OCI-LY3 (cell line): ENCODE data around the gene ASH1L.
"Not testable (repeated sequence)": the region's sequence is repeated elsewhere in the genome, so short reads cannot be mapped to it uniquely, and the experiment has no call there.

Experiments
- H2AFZ ChIP-seq: fragments of 200-600, 300-600 bp; shearing (Covaris generic); 2 replicates; pipeline ENCODE4 v1.6.0; 2014; ENCODE audit warnings: antibody characterized with exemption, low read depth, low read length
- H3K27ac ChIP-seq: fragments of 200-600, 300-600 bp; sonication (generic); 2 replicates; pipeline ENCODE4 v1.5.1; 2014; ENCODE audit warnings: mild to moderate bottlenecking, low read length, moderate library complexity, mixed read lengths
- H3K27me3 ChIP-seq: fragments of 200-600, 300-600 bp; sonication (generic); 2 replicates; pipeline ENCODE4 v1.6.1; 2014; ENCODE audit warnings: low read depth, low read length, mixed read lengths
- H3K36me3 ChIP-seq: fragments of 200-600, 300-600 bp; sonication (generic); replicated peaks from 2 replicates; pipeline ENCODE3; 2014; ENCODE audit warnings: low read depth, low read length, mixed read lengths
- H3K4me1 ChIP-seq: fragments of 300-600, 200-600 bp; sonication (generic); 2 replicates; pipeline ENCODE4 v1.6.1; 2014; ENCODE audit warnings: low read length, mixed read lengths
- H3K4me2 ChIP-seq: fragments of 200-600, 300-600 bp; sonication (generic); 2 replicates; pipeline ENCODE4 v1.6.1; 2014; ENCODE audit warnings: low read length, mixed read lengths
- H3K4me3 ChIP-seq: fragments of 300-600, 200-600 bp; sonication (generic); 2 replicates; pipeline ENCODE4 v1.5.1; 2014; ENCODE audit warnings: antibody characterized with exemption, mild to moderate bottlenecking, low read length, moderate library complexity
- H3K79me2 ChIP-seq: fragments of 300-600, 200-600 bp; shearing (Covaris generic); 2 replicates; pipeline ENCODE4 v1.6.1; 2014; ENCODE audit warnings: mild to moderate bottlenecking, low read length, mixed read lengths
- H3K9ac ChIP-seq: fragments of 300-600, 200-600 bp; shearing (Covaris generic); 2 replicates; pipeline ENCODE4 v1.6.0; 2014; ENCODE audit warnings: mild to moderate bottlenecking, low read length, moderate library complexity
- H3K9me3 ChIP-seq: fragments of 200-600, 300-600 bp; shearing (Covaris generic); 2 replicates; pipeline ENCODE4 v1.6.1; 2014; ENCODE audit warnings: low read length, mixed read lengths; ENCODE audit not compliant: insufficient read depth
- H4K20me1 ChIP-seq: fragments of 200-600, 300-600 bp; sonication (generic); 2 replicates; pipeline ENCODE4 v1.6.1; 2016; ENCODE audit warnings: low read length, mixed read lengths; ENCODE audit not compliant: insufficient read depth
- CTCF ChIP-seq: fragments of 200-600, 300-600 bp; sonication (generic); IDR thresholded peaks from 2 replicates; pipeline ENCODE4 v1.5.1; 2014; ENCODE audit warnings: antibody characterized with exemption, low read length, low read depth
- EZH2phosphoT487 ChIP-seq: fragments of 200-600 bp; shearing (Covaris generic); IDR thresholded peaks from 2 replicates; pipeline ENCODE4 v1.6.1; 2018; ENCODE audit warnings: antibody characterized with exemption, mixed run types, low read depth

ASH1L gene

GRCh38 chr1:155513300-155513916, 49.2 kb downstream of the ASH1L start:
- Histone ChIP-seq H3K9me3 (no peaks in the 10 kb centered on the region), H2AFZ (no peak overlapping the region), H4K20me1 (peaks cover 41% of the 10 kb centered on the region), H3K27me3 (no peaks in the 10 kb centered on the region), H3K4me2 (no peak overlapping the region), H3K9ac (no peak overlapping the region), H3K4me3 (no peak overlapping the region), H3K36me3 (no peaks in the 10 kb centered on the region), H3K4me1 (no peaks in the 10 kb centered on the region), H3K79me2 (peaks cover 83% of the 10 kb centered on the region), H3K27ac (no peak overlapping the region)
- TF ChIP-seq EZH2phosphoT487 (no peak), CTCF (no peak)

- H3K9me3 ChIP-seq, H3K27me3 ChIP-seq, H3K4me1 ChIP-seq, H3K4me3 ChIP-seq, H3K4me2 ChIP-seq, H3K36me3 ChIP-seq, H2AFZ ChIP-seq, H3K27ac ChIP-seq, H3K9ac ChIP-seq: not testable (repeated sequence)
- H4K20me1 ChIP-seq: peaks cover 40% of the 10 kb centered on the region
- peaks cover 89% of the 10 kb centered on the region for H3K79me2 ChIP-seq
These were observed 51.2 kb downstream of the ASH1L start for GRCh38 chr1:155511385-155511784.

GRCh38 chr1:155509064-155509463, 53.5 kb downstream of the ASH1L start:
- no peak overlapping the region for H3K27ac ChIP-seq
- peaks cover 6% of the 10 kb centered on the region; the same call in 1 of the 2 replicates for H3K4me1 ChIP-seq
- H3K9me3 ChIP-seq: no peaks in the 10 kb centered on the region
- H3K9ac ChIP-seq: no peak overlapping the region
- no peaks in the 10 kb centered on the region for H3K36me3 ChIP-seq
- peaks cover 35% of the 10 kb centered on the region for H4K20me1 ChIP-seq
- H3K27me3 ChIP-seq: no peaks in the 10 kb centered on the region
- no peak overlapping the region for H3K4me2 ChIP-seq
- no peak for TF ChIP-seq EZH2phosphoT487
- TF ChIP-seq CTCF: no peak
- no peak overlapping the region for H2AFZ ChIP-seq
- peaks cover 82% of the 10 kb centered on the region for H3K79me2 ChIP-seq
- H3K4me3 ChIP-seq: no peak overlapping the region

- Histone ChIP-seq H3K9me3 (no peaks in the 10 kb centered on the region), H3K79me2 (peaks cover 79% of the 10 kb centered on the region), H3K9ac (no peak overlapping the region), H3K4me2 (no peak overlapping the region), H3K36me3 (no peaks in the 10 kb centered on the region), H2AFZ (no peak overlapping the region), H3K4me3 (no peak overlapping the region), H3K27me3 (no peaks in the 10 kb centered on the region), H3K27ac (no peak overlapping the region), H4K20me1 (peaks cover 36% of the 10 kb centered on the region), H3K4me1 (peaks cover 8% of the 10 kb centered on the region; the same call in 1 of the 2 replicates)
- TF ChIP-seq CTCF (no peak), EZH2phosphoT487 (no peak)
These were observed 54.7 kb downstream of the ASH1L start for GRCh38 chr1:155507945-155508344.

- peaks cover 81% of the 10 kb centered on the region for H3K79me2 ChIP-seq
- not testable (repeated sequence) for H3K27me3 ChIP-seq, H3K4me3 ChIP-seq, H2AFZ ChIP-seq, H3K36me3 ChIP-seq, H3K4me2 ChIP-seq, H3K27ac ChIP-seq, H3K9ac ChIP-seq, H3K9me3 ChIP-seq
- peaks cover 12% of the 10 kb centered on the region for H3K4me1 ChIP-seq
- H4K20me1 ChIP-seq: peaks cover 45% of the 10 kb centered on the region
These were observed 56.6 kb downstream of the ASH1L start for GRCh38 chr1:155505963-155506362.
